ENCODE results near the gene RNASEL.

RNASEL gene

GRCh38 chr1:182622901-182623528 lies 34.0 kb upstream of the RNASEL start:
- in situ Hi-C loops (cut with MboI; ENCODE audit: low sequenced_read_pairs) = no loop called here

- in situ Hi-C loops (cut with MboI; ENCODE audit: low sequenced_read_pairs) = no loop called here
Measured at GRCh38 chr1:182621906-182622305, 32.9 kb upstream of the RNASEL start.

- in situ Hi-C loops (cut with MboI; ENCODE audit: low sequenced_read_pairs) = no loop called here
Measured at GRCh38 chr1:182620924-182621585, 32.0 kb upstream of the RNASEL start.

- in situ Hi-C loops (cut with MboI; ENCODE audit: low sequenced_read_pairs) = no loop called here
Measured at GRCh38 chr1:182617734-182618351, 28.8 kb upstream of the RNASEL start.

- in situ Hi-C loops (cut with MboI; ENCODE audit: low sequenced_read_pairs) = no loop called here
Measured at GRCh38 chr1:182617014-182617429, 28.0 kb upstream of the RNASEL start.

- in situ Hi-C loops (cut with MboI; ENCODE audit: low sequenced_read_pairs) = no loop called here
Measured at GRCh38 chr1:182616130-182617013, 27.3 kb upstream of the RNASEL start.

- in situ Hi-C loops (cut with MboI; ENCODE audit: low sequenced_read_pairs) = no loop called here
Measured at GRCh38 chr1:182615468-182616129, 26.5 kb upstream of the RNASEL start.

- in situ Hi-C loops (cut with MboI; ENCODE audit: low sequenced_read_pairs) = no loop called here
Measured at GRCh38 chr1:182614796-182615454, 25.9 kb upstream of the RNASEL start.

GRCh38 chr1:182611787-182612186 lies 22.7 kb upstream of the RNASEL start:
- in situ Hi-C loops (cut with MboI; ENCODE audit: low sequenced_read_pairs) = no loop called here

GRCh38 chr1:182611326-182611725 lies 22.3 kb upstream of the RNASEL start:
- in situ Hi-C loops (cut with MboI; ENCODE audit: low sequenced_read_pairs) = no loop called here

GRCh38 chr1:182610606-182611194 lies 21.6 kb upstream of the RNASEL start:
- in situ Hi-C loops (cut with MboI; ENCODE audit: low sequenced_read_pairs) = no loop called here

- in situ Hi-C loops (cut with MboI; ENCODE audit: low sequenced_read_pairs) = no loop called here
Measured at GRCh38 chr1:182608845-182609610, 20.0 kb upstream of the RNASEL start.

- in situ Hi-C loops (cut with MboI; ENCODE audit: low sequenced_read_pairs) = no loop called here
Measured at GRCh38 chr1:182608236-182608635, 19.2 kb upstream of the RNASEL start.

- in situ Hi-C loops (cut with MboI; ENCODE audit: low sequenced_read_pairs) = no loop called here
Measured at GRCh38 chr1:182607566-182607965, 18.5 kb upstream of the RNASEL start.

- in situ Hi-C loops (cut with MboI; ENCODE audit: low sequenced_read_pairs) = no loop called here
Measured at GRCh38 chr1:182604175-182605164, 15.4 kb upstream of the RNASEL start, which contains the start of gene RGS16. TSS of gene RGS16 (minus strand) at chr1:182604389. CDS start at chr1:182604259, 130 bp downstream.

GRCh38 chr1:182603646-182604174 lies 14.7 kb upstream of the RNASEL start:
- in situ Hi-C loops (cut with MboI; ENCODE audit: low sequenced_read_pairs) = no loop called here

- in situ Hi-C loops (cut with MboI; ENCODE audit: low sequenced_read_pairs) = no loop called here
Measured at GRCh38 chr1:182602935-182603645, 14.0 kb upstream of the RNASEL start.
